HG03378 (cell line): Measurements from ENCODE around the gene TEX38.
"Not testable (repeated sequence)": the region's sequence is repeated elsewhere in the genome, so short reads cannot be mapped to it uniquely, and the experiment has no call there.

Source experiments
- ATAC-seq: cut with Tn5 transposase; IDR thresholded peaks from one replicate; pipeline ENCODE4 v1.9.1; 2021; ENCODE audit warnings: mild to moderate bottlenecking, moderate library complexity; ENCODE audit not compliant: unreplicated experiment

The TEX38 gene

DNA sequence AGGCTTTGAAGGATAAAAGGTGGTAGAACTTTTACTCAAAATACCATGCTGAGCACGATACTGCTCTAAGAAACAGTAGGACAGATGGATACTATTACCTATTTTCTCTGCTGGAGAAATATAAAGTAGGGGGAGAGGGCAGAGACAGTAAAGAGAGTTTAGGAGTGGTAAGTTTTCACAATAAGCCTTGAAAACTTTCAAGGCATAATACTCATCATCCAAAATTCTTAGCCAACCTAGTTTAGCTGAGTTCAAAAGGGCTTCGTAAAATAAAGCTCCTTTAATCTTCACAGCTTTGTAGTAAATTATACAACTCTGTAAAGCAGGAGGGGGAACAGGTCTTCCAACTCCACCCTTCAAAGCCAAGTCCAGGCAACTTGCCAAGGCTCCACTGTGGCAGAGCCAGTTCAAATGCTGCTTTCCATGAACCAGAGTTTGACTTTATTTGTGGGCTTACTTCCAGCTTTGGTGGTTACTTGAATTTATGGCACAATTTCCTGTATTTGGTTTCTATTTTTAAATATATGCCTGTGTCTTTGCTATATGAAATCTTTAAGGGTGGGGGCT, 15.5 kb downstream of the TEX38 start:
- ATAC-seq, result no peak

DNA sequence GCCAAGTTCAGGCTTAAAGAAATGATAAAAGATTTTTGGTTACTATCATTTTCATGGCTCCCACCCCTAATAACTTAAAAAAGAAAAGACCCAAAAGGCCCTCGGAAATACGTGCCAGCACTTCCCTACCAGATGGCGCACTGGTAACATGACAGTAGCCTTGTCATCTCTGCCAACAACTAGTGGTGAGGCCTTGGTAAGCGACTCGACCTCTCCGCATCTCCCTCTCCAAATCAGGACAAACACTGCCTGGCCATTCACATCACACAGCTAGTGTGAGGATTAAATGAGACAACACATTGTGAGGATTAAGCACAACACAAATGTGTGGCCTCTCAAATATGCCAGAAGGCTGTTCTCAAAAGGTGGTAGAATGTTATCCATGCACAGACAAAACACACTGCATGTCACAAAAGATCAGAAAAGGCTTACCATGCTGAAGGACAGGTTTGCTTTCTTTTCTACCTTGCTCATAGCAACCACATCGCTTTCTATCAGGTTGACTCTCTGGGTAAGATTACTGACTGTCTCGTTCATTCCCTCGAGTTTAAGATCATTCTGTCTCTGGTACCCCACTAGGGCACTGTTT, 16.4 kb downstream of the TEX38 start:
- no peak for ATAC-seq

DNA sequence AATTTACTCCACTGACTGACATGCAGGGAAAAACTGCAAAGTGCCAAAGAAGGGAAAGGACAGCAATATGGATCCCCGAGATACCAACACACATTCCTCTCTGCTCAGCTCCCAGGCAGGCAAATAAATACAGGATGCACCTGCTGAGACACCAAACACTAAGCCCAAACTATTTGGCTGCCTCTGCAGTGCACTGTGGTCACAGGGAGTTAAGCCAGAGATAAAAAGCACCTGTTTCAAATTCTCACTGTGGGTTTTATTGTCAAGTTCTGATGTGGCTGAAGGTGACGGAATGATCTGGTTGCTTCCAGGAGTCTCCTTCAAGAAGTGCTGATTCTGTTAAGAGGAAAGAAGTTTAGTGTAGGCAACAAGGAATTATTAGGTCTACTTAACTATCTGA, 17.7 kb downstream of the TEX38 start:
- ATAC-seq, result no peak

DNA sequence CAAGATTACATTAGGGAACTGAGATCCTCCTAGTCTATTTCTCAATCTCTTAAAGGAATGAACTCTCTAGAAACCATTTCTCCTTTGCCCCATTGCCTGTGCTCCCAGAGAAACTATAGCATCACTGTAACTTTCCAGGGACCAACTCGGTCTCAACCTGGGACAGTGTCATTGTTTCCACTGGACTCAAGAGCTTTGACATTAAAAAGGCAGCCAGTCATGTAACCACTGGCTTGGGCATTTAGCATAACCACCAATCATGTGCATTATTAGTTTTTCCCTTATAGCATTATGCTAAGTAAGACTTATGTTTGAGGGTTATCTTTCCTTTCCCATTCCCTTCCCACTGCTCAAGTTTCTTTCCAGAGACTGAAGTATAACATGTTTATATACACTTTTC, 18.2 kb downstream of the TEX38 start:
- no peak for ATAC-seq

DNA sequence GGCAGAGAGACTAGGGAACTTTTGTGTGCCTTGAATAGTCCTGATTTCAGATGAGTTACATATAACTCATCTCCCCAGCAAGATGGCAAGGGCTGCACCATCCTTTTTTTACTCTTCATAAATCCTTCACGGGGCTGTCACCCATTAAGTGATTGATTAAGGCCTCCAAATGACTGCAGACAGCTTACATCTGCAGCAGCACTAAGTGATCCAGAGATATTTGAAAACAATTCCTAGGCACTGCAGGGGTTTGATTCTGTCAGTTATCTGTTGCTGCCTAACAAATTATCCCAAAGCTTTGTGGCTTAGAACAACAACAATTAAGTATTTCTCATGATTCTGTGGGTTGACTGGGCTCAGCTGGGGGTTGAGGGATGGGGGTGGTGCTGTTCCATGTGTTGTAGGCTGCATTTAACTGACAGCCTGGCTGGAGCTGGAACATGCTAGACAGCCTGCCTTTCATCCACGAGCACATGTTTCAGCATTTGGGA, 19.3 kb downstream of the TEX38 start:
- no peak for ATAC-seq

DNA sequence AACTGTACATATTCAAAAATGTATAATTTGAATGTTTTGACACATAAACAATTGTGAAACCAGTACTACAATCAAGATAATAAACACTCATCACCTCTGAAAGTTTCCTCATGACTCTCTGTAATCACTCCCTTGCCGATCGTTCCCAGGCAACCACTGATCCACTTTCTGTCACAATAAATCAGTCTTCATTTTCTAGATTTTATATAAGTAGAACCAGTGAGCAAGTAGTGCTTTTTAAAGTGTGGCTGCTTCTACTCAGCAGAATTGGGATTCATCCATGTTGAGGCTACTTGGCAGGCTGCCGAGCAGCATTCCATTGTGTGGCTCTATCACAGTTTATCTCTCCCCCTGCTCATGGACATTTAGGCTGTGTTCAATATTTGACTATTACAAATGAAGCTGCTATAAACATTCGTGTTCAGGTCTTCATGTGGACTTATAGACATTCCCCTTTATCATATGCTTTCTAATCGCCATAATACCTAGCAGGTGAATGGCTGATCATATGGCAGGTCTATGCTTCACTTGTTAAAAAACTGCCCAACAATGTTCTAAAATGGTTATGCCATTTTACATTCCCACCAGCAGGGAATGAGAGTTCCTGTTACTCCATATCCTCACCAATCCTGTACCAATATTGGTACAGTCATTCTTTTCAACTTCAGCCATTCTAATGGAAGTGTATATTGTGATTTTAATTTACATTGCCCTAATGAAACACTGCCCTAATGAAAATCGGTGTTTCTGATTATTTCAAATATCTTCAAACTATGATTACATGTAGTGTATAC, 20.5 kb downstream of the TEX38 start:
- no peak for ATAC-seq

DNA sequence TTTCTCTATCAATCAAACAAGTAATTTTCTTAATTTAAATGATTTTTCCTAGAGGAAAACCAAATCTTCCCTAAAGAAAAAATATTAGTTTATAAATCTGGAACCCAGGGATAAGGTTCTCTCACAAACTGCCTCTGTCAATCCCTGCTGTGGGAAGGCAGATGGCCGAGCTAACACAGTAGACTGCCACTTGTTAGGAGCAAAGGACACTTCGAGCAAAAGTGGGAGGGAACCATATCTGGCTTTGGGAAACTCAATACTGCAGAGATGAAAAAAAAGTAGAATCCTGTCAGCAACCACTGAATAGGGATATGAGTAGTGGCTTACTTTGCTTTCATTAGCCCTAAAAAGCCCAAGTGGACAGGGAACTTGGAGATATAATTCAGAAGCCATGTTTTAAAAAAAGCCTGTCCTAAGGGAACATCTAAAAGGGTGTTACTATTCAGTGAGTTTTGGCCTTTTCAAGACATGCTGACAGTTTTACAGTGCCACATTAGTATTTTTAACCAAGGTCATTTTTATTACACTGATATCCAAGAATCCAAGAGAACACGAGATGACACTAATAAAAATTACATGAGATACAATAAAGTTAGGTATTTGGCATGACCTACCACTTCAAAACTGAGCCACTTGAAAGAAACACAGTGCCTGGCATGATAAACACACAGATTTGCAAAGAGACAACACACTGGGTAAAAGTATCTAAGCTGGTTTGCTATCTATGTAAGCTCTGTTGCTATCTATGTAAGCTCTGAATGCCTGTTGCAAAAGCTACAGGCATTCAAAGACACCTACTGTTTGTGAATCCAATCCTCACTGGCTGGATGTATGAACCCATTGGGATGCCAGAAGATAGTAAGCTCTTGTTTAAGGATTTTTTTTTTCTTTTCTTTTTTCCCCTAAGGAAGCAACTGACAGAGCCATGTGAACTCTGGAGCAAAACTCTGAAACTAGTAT, 21.4 kb downstream of the TEX38 start:
- no peak for ATAC-seq

DNA sequence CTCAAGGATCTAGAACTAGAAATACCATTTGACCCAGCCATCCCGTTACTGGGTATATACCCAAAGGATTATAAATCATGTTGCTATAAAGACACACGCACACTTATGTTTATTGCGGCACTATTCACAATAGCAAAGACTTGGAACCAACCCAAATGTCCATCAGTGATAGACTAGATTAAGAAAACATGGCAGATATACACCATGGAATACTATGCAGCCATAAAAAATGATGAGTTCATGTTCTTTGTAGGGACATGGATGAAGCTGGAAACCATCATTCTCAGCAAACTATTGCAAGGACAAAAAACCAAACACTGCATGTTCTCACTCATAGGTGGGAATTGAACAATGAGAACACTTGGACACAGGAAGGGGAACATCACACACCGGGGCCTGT, 23.0 kb downstream of the TEX38 start:
- not testable (repeated sequence) for ATAC-seq

DNA sequence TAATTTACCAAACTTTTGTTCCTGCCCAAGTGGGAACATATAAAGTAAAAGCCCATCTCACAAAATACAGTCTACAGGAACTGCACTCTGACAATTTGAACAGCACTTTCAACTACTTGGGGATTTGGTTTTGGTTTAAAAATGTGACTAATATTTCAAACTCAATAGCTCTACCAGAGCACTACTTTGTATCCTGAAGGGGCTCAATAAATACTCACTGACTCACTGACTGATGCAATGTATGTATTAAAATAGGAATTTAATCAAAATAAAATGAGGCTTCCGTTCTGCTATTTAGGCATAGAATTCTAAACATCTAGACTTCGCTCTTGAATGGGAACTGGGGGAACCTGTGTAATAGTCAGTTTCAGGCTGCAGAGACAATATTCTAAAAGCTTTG, 25.4 kb downstream of the TEX38 start:
- no peak for ATAC-seq

DNA sequence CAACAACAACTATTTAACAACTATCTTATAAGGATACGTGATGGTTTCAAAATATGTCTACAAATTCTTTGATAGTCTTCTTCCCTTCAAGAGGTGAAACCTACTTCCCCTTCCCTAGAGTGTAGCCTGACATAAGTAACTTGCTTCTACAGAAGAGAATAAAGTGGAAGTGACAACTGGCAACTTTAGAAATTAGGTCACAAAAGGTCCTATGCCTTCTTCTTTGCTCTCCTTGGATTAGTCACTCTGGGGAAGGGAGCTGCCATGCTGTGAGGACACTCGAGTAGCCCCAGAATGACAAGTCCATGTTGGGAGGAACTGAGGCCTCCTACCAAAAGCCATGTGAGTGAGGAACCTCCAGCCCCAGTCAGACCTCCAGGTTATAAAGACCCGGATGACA, 28.0 kb downstream of the TEX38 start:
- no peak for ATAC-seq

DNA sequence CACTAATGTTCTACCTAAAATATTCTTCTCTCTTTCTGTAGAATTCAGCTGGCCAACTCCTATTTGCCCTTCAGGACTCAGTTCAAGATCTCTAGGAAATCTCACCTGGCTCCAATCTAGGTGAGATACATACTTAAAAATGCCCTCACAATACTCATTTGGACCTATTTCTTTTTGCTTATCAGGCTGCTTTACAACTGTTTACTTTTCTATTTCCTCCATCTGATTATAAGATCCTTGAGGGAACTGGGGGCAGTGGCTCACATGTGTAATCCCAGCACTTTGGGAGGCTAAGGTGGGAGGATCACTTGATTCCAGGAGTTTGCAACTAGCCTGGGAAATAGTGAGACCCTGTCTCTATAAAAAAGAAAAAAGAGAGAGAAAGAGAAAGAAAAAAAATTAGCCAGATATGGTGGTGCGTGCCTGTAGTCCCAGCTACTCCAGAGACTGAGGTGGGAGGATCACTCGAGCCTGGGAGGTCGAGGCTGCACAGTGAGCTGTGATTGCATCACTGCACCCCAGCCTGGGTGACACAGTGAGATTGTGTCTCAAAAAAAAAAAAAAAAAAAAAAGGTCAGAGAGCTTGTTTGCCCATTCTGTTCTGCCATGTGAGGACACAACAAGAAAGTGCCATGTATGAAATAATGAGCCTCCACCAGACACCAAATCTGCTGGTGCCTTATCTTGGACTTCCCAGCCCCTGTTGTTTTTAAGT, 32.4 kb downstream of the TEX38 start:
- no peak for ATAC-seq

DNA sequence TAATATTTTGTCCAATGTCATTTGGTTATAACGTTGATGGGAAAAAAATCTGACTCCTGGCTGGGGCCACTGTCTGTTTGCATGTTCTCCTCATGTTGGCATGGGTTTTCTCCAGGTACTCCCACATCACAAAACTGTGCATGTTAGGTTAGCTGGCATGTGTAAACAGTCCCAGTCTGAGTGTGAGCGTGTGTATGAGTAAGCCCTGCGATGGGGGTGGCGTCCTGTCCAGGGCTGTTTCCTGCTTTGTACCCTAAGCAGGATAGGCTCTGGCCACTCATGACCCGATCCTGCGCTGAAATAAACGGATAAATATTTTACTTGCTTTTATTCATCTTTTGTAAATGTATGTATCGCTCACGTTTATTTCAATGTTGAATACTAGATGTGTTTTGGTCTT, 33.8 kb downstream of the TEX38 start:
- ATAC-seq, result no peak

DNA sequence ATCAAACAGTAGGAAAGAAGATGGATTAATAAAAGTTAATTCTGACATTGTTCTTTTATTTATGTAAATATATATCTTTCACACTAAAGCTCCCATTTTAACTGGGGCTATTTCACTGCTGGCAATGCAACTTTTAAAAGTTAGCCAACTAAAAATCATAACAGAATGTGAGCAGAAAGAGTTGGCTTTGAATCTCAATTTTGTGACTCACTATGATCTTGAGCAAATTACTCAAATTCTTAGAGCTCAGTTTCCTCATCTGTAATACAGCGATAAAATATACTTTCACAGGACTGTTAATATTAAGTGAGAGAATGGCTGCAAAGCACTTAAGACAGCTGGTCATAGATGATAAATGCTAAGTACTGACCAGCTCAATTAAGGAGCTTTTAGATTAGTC, 36.5 kb downstream of the TEX38 start:
- ATAC-seq, result no peak

DNA sequence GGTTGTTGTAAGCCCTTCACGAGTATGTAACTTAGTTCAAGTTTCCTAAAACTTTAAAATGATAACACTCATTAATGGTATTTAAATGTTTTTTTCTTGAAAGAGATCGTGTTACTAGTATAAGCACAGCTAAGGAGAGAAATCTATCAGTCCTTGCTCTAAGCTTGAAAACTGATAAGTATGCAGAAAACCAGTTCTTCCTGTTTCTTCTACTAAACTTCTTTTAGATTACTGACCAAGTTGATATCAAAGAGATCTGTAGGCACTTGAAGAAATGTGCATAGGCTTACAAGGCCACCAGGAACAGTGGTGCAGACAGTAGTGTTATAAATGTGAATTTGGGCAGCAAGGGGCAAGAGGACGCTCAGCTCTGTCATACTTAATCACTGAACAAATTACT, 43.3 kb downstream of the TEX38 start:
- no peak for ATAC-seq

DNA sequence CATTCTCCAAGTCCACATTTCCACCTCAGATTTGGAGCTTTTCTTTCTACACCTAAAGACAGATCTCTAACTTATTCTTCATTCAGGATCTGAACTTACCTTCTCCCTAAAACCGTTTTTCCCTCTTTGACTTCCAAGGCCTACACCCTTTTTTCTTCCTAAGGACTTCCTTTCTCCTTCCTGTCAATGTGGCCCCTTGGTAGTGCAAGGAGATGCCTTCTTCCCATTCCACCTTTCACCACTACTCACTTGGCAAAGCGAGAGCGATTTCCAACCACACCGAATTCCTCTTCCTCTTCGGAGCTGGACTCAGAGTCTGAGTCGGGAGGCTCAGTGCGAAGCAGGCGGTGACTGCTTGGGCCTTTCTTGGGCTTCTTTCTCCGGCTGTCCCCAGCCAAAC, 46.0 kb downstream of the TEX38 start:
- ATAC-seq, result no peak

DNA sequence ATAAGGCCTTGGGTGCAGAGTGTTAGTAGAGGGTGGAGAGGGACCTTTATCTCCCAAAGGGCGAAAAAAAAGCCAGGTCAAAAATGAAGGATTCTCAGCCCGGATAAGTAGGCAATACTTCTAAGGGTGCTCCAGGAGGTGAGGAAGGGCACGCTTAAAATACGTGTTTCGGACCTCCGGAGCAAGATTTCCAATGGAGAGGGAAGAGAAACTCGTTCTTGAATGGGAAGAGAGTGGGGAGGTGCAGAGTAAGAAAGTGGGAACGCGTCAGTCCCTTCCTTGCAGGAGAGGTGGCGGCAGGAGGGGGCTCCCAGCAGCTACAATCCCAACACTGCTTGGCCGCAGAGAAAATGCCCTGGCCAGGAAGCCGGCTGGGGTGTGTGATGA, 46.7 kb downstream of the TEX38 start:
- no peak for ATAC-seq

DNA sequence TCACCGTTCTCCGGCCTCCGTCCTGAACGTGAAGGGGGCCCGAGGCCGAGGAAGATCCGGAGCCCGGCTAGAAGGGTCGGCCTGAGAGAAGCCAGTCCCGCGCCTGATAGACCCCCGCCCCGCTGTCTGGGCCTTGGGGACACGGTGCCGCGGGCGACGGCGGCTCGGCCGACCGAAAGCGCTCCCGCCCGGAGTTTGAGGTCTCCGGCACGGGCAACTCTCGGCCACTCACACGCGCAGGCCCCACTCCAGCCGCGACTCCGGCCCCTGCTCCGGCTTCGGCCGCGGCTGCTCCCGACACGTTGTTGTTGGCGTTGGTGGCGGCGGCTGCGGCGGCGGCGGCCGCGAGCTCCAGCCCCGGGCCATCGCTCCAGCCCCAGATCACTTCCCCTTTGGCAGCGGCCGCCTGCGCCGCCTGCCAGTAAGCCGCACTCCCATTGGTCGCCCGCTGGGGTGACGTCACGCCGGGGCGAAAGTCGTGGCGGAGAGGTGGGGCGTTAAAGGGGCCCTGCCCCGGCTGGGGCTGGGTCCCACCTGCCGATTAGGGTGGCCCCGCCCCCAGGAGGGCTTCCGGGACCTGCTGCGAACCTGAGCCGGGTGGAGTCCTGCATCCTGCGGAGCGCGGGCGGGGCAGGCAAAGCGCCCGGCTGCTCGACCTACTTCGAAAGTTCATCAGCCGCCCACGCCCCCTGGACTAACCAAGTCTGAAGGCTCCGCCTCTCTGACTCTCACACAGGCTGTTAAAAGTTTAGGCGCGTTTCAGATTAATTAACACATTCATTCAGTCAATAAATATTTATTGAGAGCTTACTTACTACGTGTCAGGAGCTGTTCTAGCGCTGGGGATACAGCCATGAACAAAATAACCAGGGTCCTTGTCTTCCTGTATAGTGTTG, 47.3 kb downstream of the TEX38 start, which contains the start of gene EFCAB14:
EFCAB14 (minus strand) TSS at position 388 of the 896 bp plus-strand sequence. CDS start 1,027 bp downstream, outside the sequence.
- peak; percentile 92 for ATAC-seq

DNA sequence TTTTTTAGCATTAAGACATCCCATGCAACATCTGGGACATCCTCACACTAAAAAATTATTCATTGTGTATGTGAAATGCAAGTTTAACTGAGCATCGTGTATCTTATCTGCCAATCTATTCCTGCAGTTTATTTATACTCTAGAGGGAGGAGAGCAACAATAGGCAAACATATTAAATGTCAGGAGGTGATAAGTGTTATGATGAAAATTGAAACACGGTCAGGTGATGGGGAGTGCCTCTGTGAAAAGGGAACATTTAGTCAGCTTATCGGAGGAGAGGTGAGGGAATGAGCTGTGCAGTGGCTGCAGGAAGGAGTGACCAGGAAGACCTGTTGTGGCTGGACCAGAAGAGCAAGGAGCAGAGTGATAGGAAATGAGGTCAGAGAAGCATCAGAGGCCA, 48.0 kb downstream of the TEX38 start:
- no peak for ATAC-seq

DNA sequence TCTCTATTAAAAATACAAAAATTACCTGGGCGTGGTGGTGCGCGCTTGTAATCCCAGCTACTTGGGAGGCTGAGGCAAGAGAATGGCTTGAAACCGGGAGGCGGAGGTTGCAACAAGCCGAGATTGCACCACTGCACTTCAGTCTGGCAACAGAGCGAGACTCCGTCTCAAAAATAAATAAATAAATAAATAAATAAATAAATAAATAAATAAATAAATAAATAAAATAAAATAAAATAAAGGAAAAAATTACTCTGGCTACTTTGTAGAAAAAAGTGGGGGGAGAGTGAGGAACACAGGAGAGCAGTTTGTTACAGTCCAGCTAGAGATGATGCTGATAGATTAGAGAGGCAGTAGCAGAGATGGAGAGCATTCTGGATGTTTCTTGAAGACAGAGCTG, 48.7 kb downstream of the TEX38 start:
- ATAC-seq, result not testable (repeated sequence)
